ENCODE data around the gene PAN2. TPM values are rescaled to one million over a fixed set of nuclear protein-coding genes. Genes with fewer than 3 reads are reported as not detected.
A peak's percentile ranks its signal among the peaks of the same experiment; 100 is the strongest.

PAN2 gene
- total RNA-seq, 1 experiment from 2014 or later: 75.0 TPM

DNA sequence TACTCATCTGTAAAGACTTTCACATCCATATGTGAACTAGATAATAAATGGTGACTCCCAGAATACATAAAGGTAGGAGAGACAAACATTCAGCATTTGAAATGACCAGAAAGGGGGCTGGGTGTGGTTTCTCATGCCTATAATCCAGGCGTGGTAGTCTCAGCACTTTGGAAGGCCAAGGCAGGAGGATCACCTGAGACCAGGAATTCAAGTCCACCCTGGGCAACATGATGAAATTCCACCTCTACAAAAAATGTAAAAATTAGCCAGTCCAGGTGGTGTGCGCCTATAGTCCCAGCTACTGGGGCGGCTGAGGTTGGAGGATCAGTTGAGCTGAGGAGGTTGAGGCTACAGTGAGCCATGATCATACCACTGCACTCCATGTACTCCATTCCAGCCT lies 29.5 kb downstream of the PAN2 start (continued):
- no peak for TF ChIP-seq EZH2phosphoT487 (IDR thresholded peaks at IDR 0.05; ENCODE audit: borderline replicate concordance)
- no peak for TF ChIP-seq POLR2A (IDR thresholded peaks at IDR 0.05; ENCODE audit: borderline replicate concordance, extremely low read depth, insufficient read depth, insufficient read length)

DNA sequence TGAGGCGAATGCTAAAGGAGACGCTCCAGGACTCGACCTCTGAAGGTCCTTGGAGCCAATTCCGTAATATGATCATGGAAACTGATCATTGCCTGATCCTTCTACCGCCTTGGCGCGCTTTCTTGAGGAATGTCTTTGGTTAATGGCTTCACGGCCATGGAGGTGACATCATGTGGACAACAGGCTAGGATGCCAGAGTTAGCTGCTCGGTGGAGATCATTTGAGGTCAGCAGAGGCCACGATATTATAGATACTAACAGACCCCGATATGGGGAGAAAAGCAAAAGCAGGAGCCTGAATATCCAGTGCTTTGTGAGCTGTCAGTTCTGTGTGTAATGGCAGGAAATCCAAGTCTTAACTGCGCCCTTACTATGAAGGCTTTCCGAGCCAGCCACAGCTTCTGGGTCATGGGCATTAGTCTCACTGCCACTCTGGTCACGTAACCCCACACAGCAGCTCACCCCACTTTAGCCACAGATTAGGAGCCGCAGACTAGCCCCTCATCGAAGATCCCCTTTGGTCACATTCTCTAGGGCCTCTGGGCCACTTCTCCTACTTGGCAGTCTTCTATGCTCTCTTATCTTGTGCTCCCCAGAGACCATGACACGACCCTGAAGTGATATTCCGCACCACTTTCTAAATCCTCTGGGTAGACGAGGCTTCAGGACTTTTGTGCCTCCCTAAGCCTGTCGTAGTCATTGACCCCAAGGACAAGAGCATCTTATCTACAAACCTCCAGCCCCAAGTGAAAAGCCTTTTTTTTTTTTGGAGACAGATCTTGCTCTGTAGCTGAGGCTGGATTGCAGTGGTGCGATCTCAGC lies 32.9 kb downstream of the PAN2 start:
- intact Hi-C loops (cut with micrococcal nuclease): loop anchor here (1.0 to 2.0 kb wide), 2 partner anchors 15 to 182 kb away; partner anchors contain the start of gene ZC3H10
- Histone ChIP-seq H3K4me3 (replicated peaks in 1 of 2; ENCODE audit: low read depth in 1 of 2, low read length in 2 of 2) (peak overlapping the region; percentile 69 to 99), H3K79me2 (ENCODE audit: insufficient read depth, low read length) (peaks cover 46% of the 10 kb centered on the region), H2AFZ (ENCODE audit: low read depth, low read length, poor library complexity, severe bottlenecking) (peak overlapping the region; percentile 5), H3K4me1 (ENCODE audit: control insufficient read depth in 1 of 2, insufficient read depth in 2 of 2, low read length in 2 of 2) (peaks cover 22 to 44% of the 10 kb centered on the region in 2 experiments; a peak in 3 of 4 replicates), H3K9me3 (ENCODE audit: control insufficient read depth in 1 of 2, insufficient read depth in 1 of 2, low read depth in 1 of 2, low read length in 2 of 2) (no peaks in the 10 kb centered on the region), H3K9ac (ENCODE audit: low read length) (peak overlapping the region; percentile 96), H4K20me1 (ENCODE audit: insufficient read depth) (no peaks in the 10 kb centered on the region), H3K36me3 (ENCODE audit: control insufficient read depth in 1 of 2, insufficient read depth in 2 of 2, low read length in 2 of 2) (peaks cover 5 to 12% of the 10 kb centered on the region in 2 experiments; a peak in 2 of 4 replicates), H3K27me3 (ENCODE audit: insufficient read depth, low read length) (no peaks in the 10 kb centered on the region), H3K9me2 (ENCODE audit: insufficient read depth) (no peaks in the 10 kb centered on the region), H3K27ac (ENCODE audit: low read depth, low read length) (peak overlapping the region; percentile 74), H3K4me2 (ENCODE audit: low read length) (peak overlapping the region; percentile 93)
- no peak for TF ChIP-seq ELF1 (IDR thresholded peaks at IDR 0.05; ENCODE audit: borderline replicate concordance, low read depth)
- TF ChIP-seq SRF (IDR thresholded peaks at IDR 0.05; ENCODE audit: low read depth): no peak; the same call in 1 of the 2 replicates
- TF ChIP-seq ZNF274 (IDR thresholded peaks at IDR 0.05; ENCODE audit: low read depth, low read length): no peak
- TF ChIP-seq POLR2AphosphoS5 (IDR thresholded peaks at IDR 0.05; ENCODE audit: low read depth, low read length): no peak
- no peak for TF ChIP-seq ZBTB33 (IDR thresholded peaks at IDR 0.05; ENCODE audit: extremely low read depth, insufficient replicate concordance, low read length)
- TF ChIP-seq RAD21 (IDR thresholded peaks at IDR 0.05; ENCODE audit: low read depth): no peak
- TF ChIP-seq FOSL1 (IDR thresholded peaks at IDR 0.05; ENCODE audit: low read depth): no peak
- no peak for TF ChIP-seq EZH2phosphoT487 (IDR thresholded peaks at IDR 0.05; ENCODE audit: borderline replicate concordance)
- no peak for TF ChIP-seq CBX3 (IDR thresholded peaks at IDR 0.05; ENCODE audit: low read depth)
- TF ChIP-seq SP1 (IDR thresholded peaks at IDR 0.05; ENCODE audit: low read depth): no peak
- TF ChIP-seq, protein P1, sequence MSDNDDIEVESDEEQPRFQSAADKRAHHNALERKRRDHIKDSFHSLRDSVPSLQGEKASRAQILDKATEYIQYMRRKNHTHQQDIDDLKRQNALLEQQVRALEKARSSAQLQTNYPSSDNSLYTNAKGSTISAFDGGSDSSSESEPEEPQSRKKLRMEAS (IDR thresholded peaks at IDR 0.05): no peak
- TF ChIP-seq TCF7L2 (IDR thresholded peaks at IDR 0.05; ENCODE audit: borderline replicate concordance, extremely low read depth, insufficient read depth, insufficient read length): no peak
- no peak for TF ChIP-seq JUND (IDR thresholded peaks at IDR 0.05)
- TF ChIP-seq ZFX (IDR thresholded peaks at IDR 0.05): no peak
- no peak for TF ChIP-seq SIN3A (IDR thresholded peaks at IDR 0.05; ENCODE audit: low read depth)
- no peak for TF ChIP-seq ATF3 (IDR thresholded peaks at IDR 0.05)
- DNase-seq (ENCODE audit: low read depth, low spot score) (no peak), ATAC-seq (peak; percentile 10)
- ChIA-PET POLR2A (interaction anchor here (1.2 kb wide), 1 partner anchor 9 kb away, joined by 4 read pairs; no protein-coding TSS in a partner anchor), CTCF (no interaction called here), RAD21 (ENCODE audit: low non-redundant PET in 1 of 2, low total read pairs in 2 of 2, uncharacterized antibody in 2 of 2, unreplicated experiment in 2 of 2) (interaction anchor here in 1 of 2 experiments (1.1 kb wide), 1 partner anchor 9 kb away, joined by 3 read pairs; no protein-coding TSS in a partner anchor)
- BruUV-seq (replicated peaks): TSS peak; percentile 87
